Daoy (cell line): ENCODE results near the gene COMMD9. TPM values are rescaled to one million over a fixed set of nuclear protein-coding genes. Genes with fewer than 3 reads are reported as not detected.

ENCODE experiments used
- DNase-seq: peaks from one replicate; pipeline ENCODE4 v3.0.0-alpha.2; 2015; ENCODE audit warnings: low read depth
- total RNA-seq: library from RNA; depleted of rRNA; stranded (reverse); fragments of >200 nt; shearing (Covaris generic); gene quantifications from 2 replicates; pipeline ENCODE4 v1.2.3, GENCODE V29; 2014

COMMD9 gene
- total RNA-seq, 1 experiment from 2014 or later, result 43.5 TPM

- DNase-seq, result no peak
Measured at GRCh38 chr11:36296884-36297543, 7.8 kb upstream of the COMMD9 start.

DNA sequence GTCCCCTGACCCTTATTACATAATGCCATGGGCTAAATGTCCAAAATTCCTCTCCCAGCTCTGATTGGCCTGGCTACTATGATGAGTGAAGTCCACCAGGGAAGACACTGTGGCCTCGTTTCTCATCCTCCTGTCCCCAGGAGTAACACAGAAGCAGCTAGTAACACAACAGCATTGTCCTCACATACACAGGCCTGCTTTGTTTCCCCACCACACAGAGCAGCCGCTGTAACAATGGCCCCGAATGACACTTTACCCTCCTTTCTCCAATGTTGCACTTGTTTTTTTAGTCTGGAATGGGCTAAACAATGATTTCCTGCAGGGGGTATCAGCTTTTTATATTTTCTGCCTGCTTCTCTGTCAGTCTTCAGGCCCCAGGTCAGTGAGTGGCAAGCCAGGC, 6.7 kb upstream of the COMMD9 start, which contains the start of gene PRR5L:
TSS of gene PRR5L (plus strand) at position 363 of the 400 bp plus-strand sequence. CDS start 104,834 bp downstream, outside the sequence.
- DNase-seq, result no peak

DNA sequence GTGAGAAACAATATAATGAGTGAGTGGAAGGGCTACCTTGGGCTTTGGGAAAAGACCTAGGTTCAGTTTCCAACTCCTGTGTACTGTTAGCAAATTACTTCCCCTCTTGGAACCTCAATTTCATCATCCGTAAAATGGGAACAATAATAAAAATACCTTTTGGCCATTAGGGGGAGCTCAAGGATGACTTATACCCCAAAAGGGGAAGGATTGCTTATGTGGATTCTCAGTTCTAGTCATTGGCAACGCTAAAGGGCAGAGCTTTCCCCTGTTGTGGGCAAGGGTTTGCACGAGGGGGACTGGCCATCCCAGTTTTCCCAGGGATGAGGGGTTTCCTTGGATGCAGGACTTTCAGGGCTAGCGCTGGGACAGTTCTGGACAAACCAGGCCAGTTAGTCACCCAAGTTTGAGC, 3.1 kb upstream of the COMMD9 start:
- peak; percentile 43 for DNase-seq

- no peak for DNase-seq
Measured at GRCh38 chr11:36288442-36289225, 590 bp downstream of the COMMD9 start.

DNA sequence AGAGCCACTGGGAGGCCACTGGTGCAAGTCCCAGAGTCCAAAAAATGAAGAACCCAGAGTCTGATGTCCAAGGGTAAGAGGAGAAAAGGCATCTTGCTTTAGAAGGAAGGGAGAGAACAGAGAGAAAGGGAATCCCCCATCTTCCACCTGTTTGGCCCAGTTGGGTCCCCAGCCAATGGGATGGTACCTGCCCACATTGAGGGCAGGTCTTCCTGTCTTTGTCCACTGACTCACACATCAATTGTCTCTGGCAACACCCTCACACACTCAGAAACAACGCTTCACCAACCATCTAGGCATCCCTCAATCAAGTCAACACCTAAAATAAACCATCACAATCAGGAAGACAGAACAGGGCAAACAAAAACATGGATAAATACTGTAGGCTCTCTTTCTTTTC, 6.3 kb downstream of the COMMD9 start:
- DNase-seq, result no peak

DNA sequence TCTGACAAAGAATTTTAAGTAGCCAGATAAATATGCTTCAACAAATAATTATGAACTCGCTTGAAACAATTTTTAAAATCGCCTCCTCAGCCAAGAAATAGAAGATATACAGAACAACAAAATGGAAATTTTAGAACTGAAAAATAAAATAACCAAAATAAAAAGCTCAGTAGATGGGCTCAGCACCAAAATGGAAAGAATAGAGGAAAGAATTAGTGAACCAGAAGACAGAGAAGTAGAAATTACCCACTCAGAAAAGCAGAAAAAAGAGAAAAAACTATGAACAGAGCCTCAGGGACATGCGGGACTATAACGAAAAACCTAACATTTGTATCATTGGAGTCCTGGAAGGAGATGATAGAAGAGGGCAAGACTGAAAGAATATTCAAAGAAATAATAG, 7.4 kb downstream of the COMMD9 start:
- no peak for DNase-seq

GRCh38 chr11:36280531-36280930, 8.7 kb downstream of the COMMD9 start:
- DNase-seq, result no peak

- DNase-seq, result no peak
Measured at GRCh38 chr11:36278531-36279282, 10.5 kb downstream of the COMMD9 start.

GRCh38 chr11:36274414-36274813, 14.8 kb downstream of the COMMD9 start:
- no peak for DNase-seq

DNA sequence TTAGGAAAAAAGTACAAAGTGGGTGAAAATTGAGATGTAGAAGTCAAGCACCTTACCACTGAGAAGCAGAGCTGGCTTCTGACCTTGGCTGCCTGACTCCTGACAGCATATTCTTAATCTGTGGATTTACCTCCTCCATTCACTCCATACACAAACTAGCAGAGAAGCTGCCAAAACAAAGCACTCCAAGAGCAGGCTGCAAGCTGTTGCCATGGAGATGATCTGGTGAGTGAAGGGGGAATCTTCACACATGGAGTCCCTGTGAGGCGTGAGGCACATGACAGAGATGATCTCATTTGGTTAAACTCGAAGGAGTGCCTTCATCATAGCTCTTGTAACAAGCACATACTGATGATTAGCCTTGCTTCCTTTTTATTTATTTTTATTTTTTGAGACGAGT, 16.1 kb downstream of the COMMD9 start:
- no peak for DNase-seq

- DNase-seq, result no peak
Measured at GRCh38 chr11:36271794-36272407, 17.3 kb downstream of the COMMD9 start.

- DNase-seq, result no peak
Measured at GRCh38 chr11:36270701-36271100, 18.5 kb downstream of the COMMD9 start.

DNA sequence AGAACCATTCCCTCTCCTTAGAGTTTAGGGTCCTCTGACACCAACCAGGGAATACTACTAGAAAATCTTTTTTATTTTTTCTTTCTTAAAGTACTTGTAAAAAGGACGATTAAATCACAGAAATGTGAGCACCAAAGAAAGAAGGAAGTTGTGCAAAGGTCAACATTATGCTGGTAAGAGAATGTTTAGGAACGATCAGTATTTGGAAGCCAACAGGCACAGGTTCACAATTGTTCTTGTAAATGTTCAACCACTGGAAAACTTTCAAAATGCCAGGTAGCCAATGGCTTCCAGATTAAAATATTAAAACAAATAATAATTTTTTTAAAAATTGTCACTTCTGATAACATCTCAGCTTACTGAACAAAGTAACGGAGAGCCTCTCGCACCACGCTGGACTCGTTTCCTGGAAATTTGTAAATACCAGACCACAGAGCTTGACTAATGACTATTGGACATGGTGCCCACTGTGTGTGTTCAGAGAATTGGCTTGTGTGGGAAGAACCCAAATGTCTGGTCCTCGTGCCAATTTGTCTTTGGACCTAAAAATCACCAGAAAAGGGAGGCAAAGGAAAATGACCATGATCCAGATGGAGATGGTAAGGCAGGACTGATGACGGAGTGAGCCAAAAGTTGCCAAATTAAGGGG, 20.8 kb downstream of the COMMD9 start:
- DNase-seq, result no peak

- no peak for DNase-seq
Measured at GRCh38 chr11:36266767-36267166, 22.5 kb downstream of the COMMD9 start.

DNA sequence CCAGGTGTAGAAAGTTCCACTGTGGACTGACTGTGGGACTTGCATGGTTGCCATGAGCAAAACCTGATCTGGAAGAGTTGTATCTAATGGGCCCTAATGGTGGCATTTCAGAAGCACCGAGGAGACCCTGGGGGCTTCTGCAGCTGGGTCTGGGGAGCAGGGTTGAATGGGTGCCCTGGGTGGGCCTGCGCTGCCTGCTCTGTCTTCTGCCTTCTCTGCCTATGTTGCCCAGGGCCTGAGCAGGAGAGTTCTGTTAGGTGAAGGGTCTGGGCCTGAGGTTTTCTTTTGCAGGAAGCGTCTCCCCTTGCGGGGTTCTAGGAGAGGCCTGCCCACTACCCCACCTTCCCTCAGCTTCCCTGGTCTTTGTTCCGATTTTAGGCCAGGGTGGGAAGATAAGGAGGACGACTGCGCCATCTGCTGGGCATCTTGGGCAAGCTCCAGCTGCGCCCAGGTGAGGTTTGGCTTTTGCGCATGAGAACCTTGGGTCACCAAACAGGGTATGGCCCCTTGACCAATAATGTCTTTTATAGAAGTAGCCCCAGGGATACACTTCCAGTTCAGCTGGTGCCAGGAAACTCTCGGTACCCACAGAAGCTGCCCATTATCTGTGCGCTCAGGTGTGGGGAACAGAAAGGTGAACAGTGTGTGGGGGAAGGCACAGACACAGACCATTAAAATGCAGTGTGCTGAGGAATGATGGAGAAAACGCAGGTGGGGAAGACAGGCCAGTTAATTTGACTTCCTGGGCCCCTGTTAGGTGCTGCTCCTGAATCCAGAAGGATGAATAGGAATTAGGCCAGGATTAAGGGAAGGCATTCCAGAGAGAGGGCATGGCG, 23.2 kb downstream of the COMMD9 start:
- DNase-seq, result peak; percentile 55

DNA sequence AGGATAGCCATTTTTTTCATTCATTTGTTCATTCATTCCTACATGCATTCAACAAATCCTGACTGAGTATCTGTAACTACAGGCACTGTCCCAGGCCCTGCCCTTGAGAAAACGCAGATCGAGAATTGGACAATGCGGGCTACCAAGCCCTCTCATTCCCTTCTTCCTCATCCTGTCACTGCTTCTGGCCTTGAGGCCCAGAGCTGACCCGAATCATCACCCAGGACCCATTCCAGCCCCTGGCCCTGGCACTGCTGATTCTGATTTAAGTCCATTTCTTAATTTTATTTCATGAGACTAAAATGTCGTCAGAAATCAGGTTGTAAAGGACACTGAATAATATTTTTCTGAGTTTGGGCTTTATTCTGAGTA, 24.3 kb downstream of the COMMD9 start:
- DNase-seq, result no peak

DNA sequence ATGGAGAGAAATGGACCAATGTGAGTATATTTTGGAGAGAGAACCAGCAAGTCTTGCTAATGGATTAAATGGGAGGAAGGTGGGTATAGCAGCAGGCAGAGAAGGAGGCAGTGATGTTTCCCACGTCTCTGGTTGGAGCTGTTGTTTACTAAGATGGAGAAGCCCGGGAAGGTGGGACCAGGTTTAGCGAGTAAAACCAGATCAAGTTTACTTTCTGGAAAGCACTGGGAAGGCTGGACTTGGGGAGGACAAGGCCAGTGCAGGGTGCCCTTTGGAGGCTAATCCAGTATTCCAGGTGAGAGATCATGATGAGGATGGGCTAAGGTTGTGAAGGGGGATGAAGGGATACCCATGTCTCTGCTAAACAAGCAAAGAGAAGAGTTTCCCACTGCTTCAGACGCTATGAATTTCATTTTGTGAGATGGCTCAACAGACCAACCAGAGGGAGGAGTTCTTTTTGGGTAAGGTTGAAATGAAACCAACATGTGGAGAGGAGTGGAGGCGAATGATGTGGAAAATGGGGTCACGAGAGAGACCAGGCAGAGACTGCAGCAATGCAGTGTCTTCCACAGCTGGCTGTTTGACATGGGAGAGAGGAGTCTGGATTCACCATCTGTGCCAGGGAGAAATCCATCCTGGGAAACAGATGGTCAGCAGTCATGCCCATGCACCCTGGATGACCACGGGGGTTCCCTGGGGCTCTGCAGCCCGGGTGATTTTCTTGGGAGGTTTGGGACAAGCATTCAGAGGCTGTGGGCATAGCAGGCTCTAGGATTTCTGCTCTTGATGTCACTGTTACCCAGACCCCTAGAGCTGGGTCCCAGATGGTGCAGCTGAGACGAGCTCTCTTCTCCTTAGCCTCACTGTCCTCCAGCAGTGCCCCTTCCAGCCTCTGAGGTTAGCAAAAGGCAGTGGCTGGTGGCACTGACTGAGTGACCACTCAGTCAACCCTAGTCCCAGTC, 24.9 kb downstream of the COMMD9 start:
- no peak for DNase-seq

DNA sequence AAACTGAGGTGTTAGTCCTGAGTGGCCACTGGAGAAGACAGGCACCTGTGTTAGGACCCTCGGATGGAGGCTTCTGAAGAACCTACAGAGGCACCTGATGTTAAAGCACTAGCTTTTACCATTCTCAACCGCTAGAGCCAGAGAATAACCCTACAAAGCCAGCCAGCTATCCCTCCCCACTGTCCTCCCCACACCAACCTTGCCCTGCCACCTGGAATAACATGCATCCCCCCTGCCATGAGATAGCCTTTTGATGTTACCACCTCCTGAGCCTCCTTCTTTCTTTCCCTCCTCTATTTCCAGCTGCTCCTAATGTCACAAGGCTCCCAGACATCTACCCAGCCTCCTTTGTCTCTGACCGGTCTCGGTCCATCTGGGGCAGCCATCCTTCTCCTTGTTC, 28.1 kb downstream of the COMMD9 start:
- no peak for DNase-seq

DNA sequence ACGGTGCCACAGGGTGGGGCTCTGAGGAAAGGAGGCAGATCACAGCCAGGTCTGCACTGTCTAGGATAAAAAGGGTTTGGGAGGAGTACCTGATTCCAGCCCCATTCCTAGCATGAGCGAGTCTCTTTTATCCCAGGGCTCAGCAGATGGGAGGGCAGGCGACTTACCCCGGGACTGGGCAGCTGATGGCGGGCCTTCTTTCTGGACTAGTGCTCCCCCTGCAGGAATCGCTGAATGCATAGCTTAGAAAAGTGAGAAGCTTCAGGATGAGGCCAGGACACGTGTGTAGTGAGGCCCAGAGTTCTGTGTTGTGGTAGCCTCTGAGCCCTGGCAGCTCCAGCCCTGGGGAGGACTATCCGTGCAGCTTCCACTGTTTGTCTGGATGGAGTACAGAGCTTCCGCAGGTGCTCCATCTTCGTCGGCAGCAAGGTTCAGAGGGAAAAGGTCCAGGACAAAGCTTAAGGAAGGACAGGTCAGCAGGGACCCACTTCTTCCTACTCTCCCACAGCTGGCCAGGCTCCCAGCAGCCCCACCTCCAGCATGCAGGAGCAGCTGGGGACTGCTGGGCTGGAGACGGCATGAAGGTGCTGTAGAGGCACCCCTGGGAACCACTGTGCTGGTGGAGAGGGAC, 30.4 kb downstream of the COMMD9 start:
- DNase-seq, result peak; percentile 70
